SK-N-SH (cell line): ENCODE results near the gene FBH1. TPM values are rescaled to one million over a fixed set of nuclear protein-coding genes. Genes with fewer than 3 reads are reported as not detected.
A peak's percentile ranks its signal among the peaks of the same experiment; 100 is the strongest.

Experiments used
- CTCF ChIA-PET: fragments of 300-600, 350-600 bp; formaldehyde crosslinking; extraction: SDS; loops from one replicate; lab custom pipeline; 2021; lab: Yijun Ruan, JAX
- POLR2A ChIA-PET: fragments of 350-600 bp; sonication (Branson Sonifier 250); formaldehyde crosslinking; extraction: SDS; loops from one replicate; lab custom pipeline; 2020; ENCODE audit warnings: antibody characterized with exemption, inconsistent platforms; lab: Yijun Ruan, JAX
- DNase-seq: peaks from one replicate; pipeline ENCODE4 v3.0.0; 2012
- H2AFZ ChIP-seq: fragments of 200-600 bp; sonication (generic); 2 replicates; pipeline ENCODE4 v1.8.1; 2016; ENCODE audit warnings: antibody characterized with exemption, mild to moderate bottlenecking, low read depth
- H3F3A ChIP-seq: fragments of 200-600 bp; sonication (generic); replicated peaks from 2 replicates; pipeline ENCODE3; 2016; ENCODE audit warnings: antibody characterized with exemption, mild to moderate bottlenecking; ENCODE audit not compliant: insufficient read depth
- H3K27ac ChIP-seq, 2 experiments: fragments of 200-500 bp in 1 of 2; fragments of 200-600 bp in 1 of 2; sonication (Bioruptor generic) in 1 of 2; sonication (generic), shearing (Covaris generic) in 1 of 2; 2 replicates each; pipeline versions ENCODE4 v1.5.1 to v1.6.1; 2014 to 2016; ENCODE audit warnings: low read depth in 2 of 2, inconsistent platforms in 1 of 2, low read length in 1 of 2, mild to moderate bottlenecking in 1 of 2, mixed read lengths in 1 of 2
- H3K27me3 ChIP-seq: fragments of 200-600 bp; sonication (generic), shearing (Covaris generic); 2 replicates; pipeline ENCODE4 v1.6.1; 2016; ENCODE audit warnings: mixed run types; ENCODE audit not compliant: insufficient read depth
- H3K36me3 ChIP-seq, 2 experiments: fragments of 200-500 bp in 1 of 2; fragments of 200-600 bp in 1 of 2; sonication (Bioruptor generic) in 1 of 2; sonication (generic) in 1 of 2; replicated peaks in 1 of 2; 2 replicates each; pipeline versions ENCODE3 to v1.5.1; 2014 to 2016; ENCODE audit warnings: low read length in 1 of 2, mild to moderate bottlenecking in 1 of 2; ENCODE audit not compliant: insufficient read depth in 2 of 2, control insufficient read depth in 1 of 2
- H3K4me1 ChIP-seq, 2 experiments: fragments of 200-500 bp in 1 of 2; fragments of 200-600 bp in 1 of 2; sonication (Bioruptor generic) in 1 of 2; sonication (generic), shearing (Covaris generic) in 1 of 2; 2 replicates each; pipeline versions ENCODE4 v1.5.1 to v1.6.1; 2014 to 2016; ENCODE audit warnings: low read depth in 1 of 2, low read length in 1 of 2, mixed run types in 1 of 2; ENCODE audit not compliant: insufficient read depth in 2 of 2, control insufficient read depth in 1 of 2
- H3K4me2 ChIP-seq: fragments of 200-600 bp; sonication (generic), shearing (Covaris generic); 2 replicates; pipeline ENCODE4 v1.6.1; 2017; ENCODE audit warnings: mixed run types
- H3K4me3 ChIP-seq, 2 experiments: fragments of 200-500 bp in 1 of 2; fragments of 200-600 bp in 1 of 2; sonication (Bioruptor generic) in 1 of 2; sonication (generic), shearing (Covaris generic) in 1 of 2; 2 replicates each; pipeline versions ENCODE4 v1.5.1 to v1.8.1; 2014 to 2016; ENCODE audit warnings: low read depth in 2 of 2, inconsistent platforms in 1 of 2, low read length in 1 of 2, mild to moderate bottlenecking in 1 of 2, mixed read lengths in 1 of 2, moderate library complexity in 1 of 2
- H3K79me2 ChIP-seq: fragments of 200-600 bp; sonication (generic); 2 replicates; pipeline ENCODE4 v1.8.1; 2017; ENCODE audit warnings: mild to moderate bottlenecking; ENCODE audit not compliant: insufficient read depth
- H3K9ac ChIP-seq: fragments of 200-600 bp; sonication (generic); 2 replicates; pipeline ENCODE4 v1.6.1; 2017; ENCODE audit warnings: mixed run types
- H3K9me2 ChIP-seq: fragments of 200-600 bp; sonication (generic); 2 replicates; pipeline ENCODE4 v1.6.1; 2017; ENCODE audit warnings: mixed run types
- H3K9me3 ChIP-seq: fragments of 200-600 bp; sonication (generic); 2 replicates; pipeline ENCODE4 v1.6.1; 2017; ENCODE audit warnings: mixed run types, mild to moderate bottlenecking, moderate library complexity
- H4K20me1 ChIP-seq: fragments of 200-600 bp; sonication (generic); 2 replicates; pipeline ENCODE4 v1.6.1; 2017; ENCODE audit warnings: mild to moderate bottlenecking, mixed run types; ENCODE audit not compliant: insufficient read depth
- ELF1 ChIP-seq: IDR thresholded peaks from 2 replicates; pipeline ENCODE4 v1.4.0; 2012
- EZH2phosphoT487 ChIP-seq: fragments of 200-600 bp; sonication (generic); IDR thresholded peaks from 2 replicates; pipeline ENCODE4 v1.6.1; 2017; ENCODE audit warnings: low read depth, mixed run types, mild to moderate bottlenecking, antibody characterized with exemption, moderate library complexity, borderline replicate concordance
- FOXJ3 ChIP-seq: sonication (generic); formaldehyde crosslinking; IDR thresholded peaks from 2 replicates; pipeline ENCODE4 v1.5.1; 2020; ENCODE audit warnings: mild to moderate bottlenecking, missing genetic modification reagents
- IRF3 ChIP-seq: fragments of 150-350 bp; IDR thresholded peaks from 2 replicates; pipeline ENCODE4 v1.6.1; 2016; ENCODE audit warnings: mild to moderate bottlenecking, low read depth, low read length
- MXI1 ChIP-seq: IDR thresholded peaks from 2 replicates; pipeline ENCODE4 v1.6.1; 2012; ENCODE audit warnings: mild to moderate bottlenecking, low read depth, low read length, improper control_type of control experiment
- NRF1 ChIP-seq: IDR thresholded peaks from 2 replicates; pipeline ENCODE4 v1.6.1; 2012; ENCODE audit warnings: low read depth, mild to moderate bottlenecking, low read length
- POLR2AphosphoS5 ChIP-seq: IDR thresholded peaks from 2 replicates; pipeline ENCODE4 v1.6.1; 2012; ENCODE audit warnings: low read depth, low read length
- RCOR1 ChIP-seq: fragments of 150-350 bp; IDR thresholded peaks from 2 replicates; pipeline ENCODE4 v1.6.1; 2017; ENCODE audit warnings: antibody characterized with exemption, low read length
- REST ChIP-seq: IDR thresholded peaks from 2 replicates; pipeline ENCODE4 v1.6.1; 2012; ENCODE audit warnings: mild to moderate bottlenecking, low read depth, low read length, moderate library complexity
- SIN3A ChIP-seq: IDR thresholded peaks from 2 replicates; pipeline ENCODE4 v1.6.1; 2012; ENCODE audit warnings: low read depth, mild to moderate bottlenecking, low read length, moderate library complexity, borderline replicate concordance
- TEAD4 ChIP-seq: IDR thresholded peaks from 2 replicates; pipeline ENCODE4 v1.4.0; 2012; ENCODE audit warnings: mild to moderate bottlenecking, borderline replicate concordance; ENCODE audit not compliant: insufficient read depth
- USF1 ChIP-seq: IDR thresholded peaks from 2 replicates; pipeline ENCODE4 v1.4.0; 2012; ENCODE audit warnings: low read depth, borderline replicate concordance
- WGBS: methylation state at CpG from one replicate; pipeline ENCODE4 v1.1.6; 2017; ENCODE audit warnings: low lambda C conversion rate; 5-methylcytosine and 5-hydroxymethylcytosine counted together
- polyA plus RNA-seq, 3 experiments: library from polyadenylated mRNA; depleted of rRNA; stranded (reverse); fragments of >200 nt; gene quantifications; 2 replicates each; pipeline ENCODE4 v1.2.3, GENCODE V29; 2012

Gene FBH1
- polyA plus RNA-seq, 1 of the 3 experiments (the other 2 are of a cell fraction) = 60.9 TPM

GRCh38 chr10:5860066-5860465 is 30.0 kb upstream of the FBH1 start:
- no peaks in the 10 kb centered on the region for H3K9me3 ChIP-seq
- H3K36me3 ChIP-seq = no peaks in the 10 kb centered on the region
- no peaks in the 10 kb centered on the region for H3K79me2 ChIP-seq
- ChIA-PET POLR2A (no interaction called here), CTCF (interaction anchor here (1.6 to 2.1 kb wide), 2 partner anchors 14 kb away, joined by 3 to 8 read pairs; no protein-coding TSS in a partner anchor)
- H3K4me3 ChIP-seq = no peak overlapping the region
- H4K20me1 ChIP-seq = no peaks in the 10 kb centered on the region
- no peaks in the 10 kb centered on the region for H3K27me3 ChIP-seq
- DNase-seq = no peak
- no peak overlapping the region for H3K9ac ChIP-seq
- TF ChIP-seq REST = no peak
- no peak for TF ChIP-seq NRF1
- TF ChIP-seq POLR2AphosphoS5 = no peak
- no peak overlapping the region for H3K27ac ChIP-seq
- WGBS = 95% methylated on average over 7 of the region's 7 CpGs
- no peak overlapping the region for H2AFZ ChIP-seq
- no peaks in the 10 kb centered on the region for H3K9me2 ChIP-seq
- no peaks in the 10 kb centered on the region for H3K4me1 ChIP-seq
- H3K4me2 ChIP-seq = no peak overlapping the region
- H3F3A ChIP-seq = peaks cover 16% of the 10 kb centered on the region

- Histone ChIP-seq H3K4me3 (no peak overlapping the region), H3K4me1 (no peaks in the 10 kb centered on the region), H3K36me3 (peaks cover 0 to 1% of the 10 kb centered on the region in 2 experiments), H3K9ac (no peak overlapping the region), H4K20me1 (no peaks in the 10 kb centered on the region), H2AFZ (no peak overlapping the region), H3K9me3 (no peaks in the 10 kb centered on the region), H3K27me3 (no peaks in the 10 kb centered on the region), H3K9me2 (no peaks in the 10 kb centered on the region), H3F3A (peaks cover 16% of the 10 kb centered on the region), H3K4me2 (no peak overlapping the region), H3K79me2 (no peaks in the 10 kb centered on the region), H3K27ac (peak overlapping the region in 1 of 2 experiments; percentile 90; a peak in 2 of 4 replicates)
- 95% methylated on average over 7 of the region's 7 CpGs for WGBS
- POLR2A ChIA-PET = no interaction called here
- no peak for DNase-seq
- CTCF ChIA-PET = interaction anchor here (3.6 kb wide), 1 partner anchor 11 kb away, joined by 13 read pairs; no protein-coding TSS in a partner anchor
- TF ChIP-seq REST (no peak), SIN3A (no peak), NRF1 (no peak), MXI1 (no peak), IRF3 (no peak), EZH2phosphoT487 (no peak), TEAD4 (no peak), RCOR1 (no peak), FOXJ3 (CRISPR knock-in tag) (no peak), POLR2AphosphoS5 (no peak), ELF1 (no peak), USF1 (no peak)
Measured at GRCh38 chr10:5862360-5862961, 27.6 kb upstream of the FBH1 start.
